ENCODE results near the gene MT1B.
"Not testable (repeated sequence)": the region's sequence is repeated elsewhere in the genome, so short reads cannot be mapped to it uniquely, and the experiment has no call there.

The MT1B gene

GRCh38 chr16:56621665-56622445 is 29.8 kb upstream of the MT1B start:
- not testable (repeated sequence) for H3K36me3 ChIP-seq (ENCODE audit: insufficient read depth, low read length); H3K27me3 ChIP-seq (ENCODE audit: control insufficient read depth in 1 of 2, insufficient read depth in 2 of 2, low read length in 2 of 2); H3K9ac ChIP-seq (ENCODE audit: low read length); H3K27ac ChIP-seq (ENCODE audit: low read depth, low read length); H3K9me3 ChIP-seq (ENCODE audit: low read length); H3K4me3 ChIP-seq (ENCODE audit: low read depth in 1 of 2, low read length in 2 of 2)
- H3K4me1 ChIP-seq (ENCODE audit: insufficient read depth, low read length): peaks cover 13% of the 10 kb centered on the region

- H3K9ac ChIP-seq (ENCODE audit: low read length); H3K4me3 ChIP-seq (ENCODE audit: low read depth in 1 of 2, low read length in 2 of 2): not testable (repeated sequence)
These were observed 28.5 kb upstream of the MT1B start for GRCh38 chr16:56623184-56623583.

GRCh38 chr16:56623637-56624036 is 28.0 kb upstream of the MT1B start:
- no peaks in the 10 kb centered on the region for H3K27me3 ChIP-seq (ENCODE audit: control insufficient read depth in 1 of 2, insufficient read depth in 2 of 2, low read length in 2 of 2)
- H3K4me3 ChIP-seq (ENCODE audit: low read depth in 1 of 2, low read length in 2 of 2): no peak overlapping the region
- peaks cover 12% of the 10 kb centered on the region for H3K4me1 ChIP-seq (ENCODE audit: insufficient read depth, low read length)
- no peak overlapping the region for H3K9ac ChIP-seq (ENCODE audit: low read length)
- no peaks in the 10 kb centered on the region for H3K9me3 ChIP-seq (ENCODE audit: low read length)
- H3K27ac ChIP-seq (ENCODE audit: low read depth, low read length): no peak overlapping the region
- H3K36me3 ChIP-seq (ENCODE audit: insufficient read depth, low read length): no peaks in the 10 kb centered on the region

More at GRCh38 chr16:56623184-56623583, 28.5 kb upstream of the MT1B start:
- H3K27me3 ChIP-seq (ENCODE audit: control insufficient read depth in 1 of 2, insufficient read depth in 2 of 2, low read length in 2 of 2); H3K36me3 ChIP-seq (ENCODE audit: insufficient read depth, low read length); H3K9me3 ChIP-seq (ENCODE audit: low read length); H3K27ac ChIP-seq (ENCODE audit: low read depth, low read length): not testable (repeated sequence)
- H3K4me1 ChIP-seq (ENCODE audit: insufficient read depth, low read length): peaks cover 12% of the 10 kb centered on the region

GRCh38 chr16:56625140-56625942 is 26.3 kb upstream of the MT1B start, which contains the start of gene MT1E:
TSS of gene MT1E (plus strand) at chr16:56625781. CDS start at chr16:56625852, 71 bp downstream.
- peak within 1 kb of the TSS; percentile 74 for H3K27ac ChIP-seq (ENCODE audit: low read depth, low read length)
- H3K27me3 ChIP-seq (ENCODE audit: control insufficient read depth in 1 of 2, insufficient read depth in 2 of 2, low read length in 2 of 2): no peaks in the 10 kb centered on the region

GRCh38 chr16:56625943-56626654 is 25.6 kb upstream of the MT1B start:
- Histone ChIP-seq H3K4me3 (ENCODE audit: low read depth in 1 of 2, low read length in 2 of 2) (peak overlapping the region; percentile 87 to 97), H3K27me3 (ENCODE audit: control insufficient read depth in 1 of 2, insufficient read depth in 2 of 2, low read length in 2 of 2) (no peaks in the 10 kb centered on the region), H3K4me1 (ENCODE audit: insufficient read depth, low read length) (peaks cover 12% of the 10 kb centered on the region), H3K9ac (ENCODE audit: low read length) (peak overlapping the region; percentile 71), H3K9me3 (ENCODE audit: low read length) (no peaks in the 10 kb centered on the region), H3K36me3 (ENCODE audit: insufficient read depth, low read length) (no peaks in the 10 kb centered on the region), H3K27ac (ENCODE audit: low read depth, low read length) (peak overlapping the region; percentile 74)

More at GRCh38 chr16:56625140-56625942, 26.3 kb upstream of the MT1B start, which contains the start of gene MT1E:
- Histone ChIP-seq H3K9me3 (ENCODE audit: low read length) (no peaks in the 10 kb centered on the region), H3K36me3 (ENCODE audit: insufficient read depth, low read length) (no peaks in the 10 kb centered on the region), H3K9ac (ENCODE audit: low read length) (peak within 1 kb of the TSS; percentile 71), H3K4me3 (ENCODE audit: low read depth in 1 of 2, low read length in 2 of 2) (peak within 1 kb of the TSS; percentile 87 to 97), H3K4me1 (ENCODE audit: insufficient read depth, low read length) (peaks cover 12% of the 10 kb centered on the region)

- peak overlapping the region in 1 of 2 donors; percentile 87 for H3K4me3 ChIP-seq (ENCODE audit: low read depth in 1 of 2, low read length in 2 of 2)
- no peaks in the 10 kb centered on the region for H3K27me3 ChIP-seq (ENCODE audit: control insufficient read depth in 1 of 2, insufficient read depth in 2 of 2, low read length in 2 of 2)
- H3K4me1 ChIP-seq (ENCODE audit: insufficient read depth, low read length): peaks cover 14% of the 10 kb centered on the region
- peak overlapping the region; percentile 74 for H3K27ac ChIP-seq (ENCODE audit: low read depth, low read length)
- H3K9me3 ChIP-seq (ENCODE audit: low read length): no peaks in the 10 kb centered on the region
- H3K36me3 ChIP-seq (ENCODE audit: insufficient read depth, low read length): no peaks in the 10 kb centered on the region
- H3K9ac ChIP-seq (ENCODE audit: low read length): peak overlapping the region; percentile 71
These were observed 25.0 kb upstream of the MT1B start for GRCh38 chr16:56626685-56627084.

GRCh38 chr16:56628486-56629350 is 23.0 kb upstream of the MT1B start:
- Histone ChIP-seq H3K27ac (ENCODE audit: low read depth, low read length) (peak overlapping the region; percentile 42), H3K27me3 (ENCODE audit: control insufficient read depth in 1 of 2, insufficient read depth in 2 of 2, low read length in 2 of 2) (peaks cover 0 to 6% of the 10 kb centered on the region in 2 donors), H3K36me3 (ENCODE audit: insufficient read depth, low read length) (no peaks in the 10 kb centered on the region), H3K4me1 (ENCODE audit: insufficient read depth, low read length) (peaks cover 23% of the 10 kb centered on the region), H3K9ac (ENCODE audit: low read length) (no peak overlapping the region), H3K9me3 (ENCODE audit: low read length) (no peaks in the 10 kb centered on the region), H3K4me3 (ENCODE audit: low read depth in 1 of 2, low read length in 2 of 2) (no peak overlapping the region)

- no peaks in the 10 kb centered on the region for H3K9me3 ChIP-seq (ENCODE audit: low read length)
- peaks cover 6 to 10% of the 10 kb centered on the region in 2 donors for H3K27me3 ChIP-seq (ENCODE audit: control insufficient read depth in 1 of 2, insufficient read depth in 2 of 2, low read length in 2 of 2)
- H3K27ac ChIP-seq (ENCODE audit: low read depth, low read length): no peak overlapping the region
- H3K4me3 ChIP-seq (ENCODE audit: low read depth in 1 of 2, low read length in 2 of 2): no peak overlapping the region
- H3K36me3 ChIP-seq (ENCODE audit: insufficient read depth, low read length): no peaks in the 10 kb centered on the region
- H3K9ac ChIP-seq (ENCODE audit: low read length): no peak overlapping the region
- H3K4me1 ChIP-seq (ENCODE audit: insufficient read depth, low read length): peaks cover 23% of the 10 kb centered on the region
These were observed 22.2 kb upstream of the MT1B start for GRCh38 chr16:56629531-56629930.

GRCh38 chr16:56630134-56630533 is 21.6 kb upstream of the MT1B start:
- H3K36me3 ChIP-seq (ENCODE audit: insufficient read depth, low read length): no peaks in the 10 kb centered on the region
- H3K4me1 ChIP-seq (ENCODE audit: insufficient read depth, low read length): peaks cover 28% of the 10 kb centered on the region
- H3K27ac ChIP-seq (ENCODE audit: low read depth, low read length): no peak overlapping the region
- H3K4me3 ChIP-seq (ENCODE audit: low read depth in 1 of 2, low read length in 2 of 2): no peak overlapping the region
- peaks cover 11 to 16% of the 10 kb centered on the region in 2 donors for H3K27me3 ChIP-seq (ENCODE audit: control insufficient read depth in 1 of 2, insufficient read depth in 2 of 2, low read length in 2 of 2)
- H3K9me3 ChIP-seq (ENCODE audit: low read length): no peaks in the 10 kb centered on the region
- no peak overlapping the region for H3K9ac ChIP-seq (ENCODE audit: low read length)

GRCh38 chr16:56631197-56631596 is 20.5 kb upstream of the MT1B start:
- no peak overlapping the region for H3K27ac ChIP-seq (ENCODE audit: low read depth, low read length)
- H3K4me3 ChIP-seq (ENCODE audit: low read depth in 1 of 2, low read length in 2 of 2): no peak overlapping the region
- H3K9ac ChIP-seq (ENCODE audit: low read length): no peak overlapping the region

More at GRCh38 chr16:56631197-56631596, 20.5 kb upstream of the MT1B start:
- no peaks in the 10 kb centered on the region for H3K36me3 ChIP-seq (ENCODE audit: insufficient read depth, low read length)
- peaks cover 36% of the 10 kb centered on the region for H3K4me1 ChIP-seq (ENCODE audit: insufficient read depth, low read length)
- no peaks in the 10 kb centered on the region for H3K9me3 ChIP-seq (ENCODE audit: low read length)
- H3K27me3 ChIP-seq (ENCODE audit: control insufficient read depth in 1 of 2, insufficient read depth in 2 of 2, low read length in 2 of 2): peaks cover 22 to 27% of the 10 kb centered on the region in 2 donors

Measured in muscle layer of colon (tissue), 2 donors.